CD4-positive, alpha-beta T cell treated with Interleukin-17A for 1 hour (primary cell): ENCODE data around the gene DNAI2.

Experiments used
- DNase-seq: peaks from one replicate; pipeline ENCODE4 v3.0.0-alpha.2; 2020

Gene DNAI2

GRCh38 chr17:74274060-74274708 lies at the start of gene DNAI2:
TSS of gene DNAI2 (plus strand) at chr17:74274234. CDS start at chr17:74281818, 7,584 bp downstream.
- peak; percentile 69 for DNase-seq

GRCh38 chr17:74224959-74225725 lies 48.9 kb upstream of the DNAI2 start:
- DNase-seq, result no peak

- DNase-seq, result no peak
These were observed 47.8 kb upstream of the DNAI2 start for GRCh38 chr17:74226252-74226651.

GRCh38 chr17:74227271-74228080 lies 46.6 kb upstream of the DNAI2 start:
- no peak for DNase-seq

GRCh38 chr17:74228306-74228978 lies 45.6 kb upstream of the DNAI2 start:
- DNase-seq, result no peak

- DNase-seq, result no peak
These were observed 43.1 kb upstream of the DNAI2 start for GRCh38 chr17:74230896-74231295.

DNA sequence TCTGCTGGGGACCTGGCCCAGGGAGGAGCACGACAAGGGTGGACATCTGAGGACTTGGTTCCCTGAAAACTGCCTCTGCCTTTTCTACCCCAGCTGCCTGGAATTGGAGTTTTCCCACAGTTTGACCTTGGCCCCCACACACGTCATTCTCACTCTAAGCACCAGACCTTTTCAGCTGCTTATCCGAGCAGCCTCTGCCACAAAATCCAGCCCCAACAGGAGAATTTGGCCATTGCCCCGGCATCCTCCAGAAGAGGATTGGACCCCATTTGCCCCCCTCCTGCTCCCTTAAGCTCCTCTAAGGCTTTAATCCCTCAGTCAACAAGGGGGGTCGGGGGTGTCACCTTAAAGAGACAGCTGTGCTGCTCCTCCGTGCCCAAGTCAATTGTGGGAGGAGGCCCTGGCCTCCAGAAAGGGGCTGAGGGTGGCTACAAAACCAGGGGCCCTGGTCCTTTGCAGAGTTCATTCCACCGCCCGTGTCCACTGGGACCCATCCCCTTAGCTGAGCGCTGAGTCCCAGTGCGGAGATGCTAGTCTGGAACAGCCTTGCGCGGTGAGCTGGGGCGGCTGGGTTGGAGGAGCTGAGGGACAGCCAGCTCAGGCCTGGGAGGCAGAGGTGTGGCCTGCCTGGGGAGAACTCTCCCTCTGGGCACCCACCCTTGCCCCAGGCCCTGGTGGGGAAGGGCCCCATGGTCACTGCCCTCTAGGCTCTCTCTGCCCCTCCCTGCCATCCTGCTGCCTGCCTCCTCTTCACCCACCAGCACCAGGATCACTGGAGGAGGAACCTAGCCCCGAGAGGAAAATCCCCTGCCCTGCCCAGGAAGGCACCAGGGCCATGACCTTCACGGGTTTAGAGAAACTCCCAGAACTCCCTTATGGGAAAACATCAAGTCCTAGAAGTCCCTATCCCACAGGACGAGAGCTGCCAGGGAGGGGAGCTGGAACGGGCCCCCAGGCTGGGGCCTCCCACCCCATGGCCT lies 41.8 kb upstream of the DNAI2 start:
- no peak for DNase-seq

- no peak for DNase-seq
These were observed 40.1 kb upstream of the DNAI2 start for GRCh38 chr17:74233937-74234336.

- no peak for DNase-seq
These were observed 39.5 kb upstream of the DNAI2 start for GRCh38 chr17:74234486-74234885.

GRCh38 chr17:74235040-74235581 lies 38.9 kb upstream of the DNAI2 start:
- DNase-seq, result no peak

- no peak for DNase-seq
These were observed 38.1 kb upstream of the DNAI2 start for GRCh38 chr17:74235911-74236371.

DNA sequence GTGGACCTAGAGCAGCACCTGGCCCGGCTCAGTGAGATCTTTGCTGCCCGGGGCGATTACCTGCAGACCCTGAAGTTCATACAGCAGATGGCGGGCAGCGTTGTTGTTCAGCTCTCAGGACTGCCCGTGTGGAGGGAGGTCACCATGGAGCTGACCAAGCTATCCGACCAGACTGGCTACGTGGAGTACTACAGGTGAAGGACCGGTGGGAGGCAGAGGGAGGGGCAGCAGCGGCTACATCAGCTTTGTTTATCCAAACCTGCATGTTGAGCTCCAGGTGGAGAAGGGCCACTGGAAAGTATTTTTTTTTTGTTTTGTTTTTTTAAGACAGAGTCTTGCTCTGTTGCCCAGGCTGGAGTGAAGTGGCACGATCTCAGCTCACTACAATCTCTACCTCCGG lies 36.7 kb upstream of the DNAI2 start:
- DNase-seq, result no peak

GRCh38 chr17:74239172-74239571 lies 34.9 kb upstream of the DNAI2 start:
- no peak for DNase-seq

- no peak for DNase-seq
These were observed 33.3 kb upstream of the DNAI2 start for GRCh38 chr17:74240618-74241205.

GRCh38 chr17:74241431-74241830 lies 32.6 kb upstream of the DNAI2 start:
- no peak for DNase-seq

- no peak for DNase-seq
These were observed 32.2 kb upstream of the DNAI2 start for GRCh38 chr17:74241847-74242246.

GRCh38 chr17:74243013-74243755 lies 30.9 kb upstream of the DNAI2 start:
- DNase-seq, result no peak

- DNase-seq, result no peak
These were observed 29.9 kb upstream of the DNAI2 start for GRCh38 chr17:74244128-74244527.

DNA sequence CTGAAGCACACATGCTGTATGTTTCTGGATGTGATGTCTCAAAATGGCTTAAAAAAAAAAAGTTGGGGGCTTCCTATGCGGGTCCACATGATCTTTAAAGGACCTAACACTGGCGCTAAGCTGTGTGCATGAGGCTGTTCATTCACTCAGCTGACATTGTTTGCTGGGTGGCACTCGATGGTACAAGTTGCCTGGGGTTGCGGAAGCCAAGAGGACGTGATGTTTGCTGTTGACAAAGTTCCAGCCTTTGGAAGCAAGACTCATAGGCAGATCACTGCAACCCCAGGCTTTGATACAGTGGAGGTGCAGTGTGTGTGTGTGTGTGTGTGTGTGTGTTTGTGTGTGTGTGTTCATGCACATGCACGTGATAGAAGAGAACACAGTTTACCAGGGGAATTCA lies 29.5 kb upstream of the DNAI2 start:
- DNase-seq, result no peak

DNA sequence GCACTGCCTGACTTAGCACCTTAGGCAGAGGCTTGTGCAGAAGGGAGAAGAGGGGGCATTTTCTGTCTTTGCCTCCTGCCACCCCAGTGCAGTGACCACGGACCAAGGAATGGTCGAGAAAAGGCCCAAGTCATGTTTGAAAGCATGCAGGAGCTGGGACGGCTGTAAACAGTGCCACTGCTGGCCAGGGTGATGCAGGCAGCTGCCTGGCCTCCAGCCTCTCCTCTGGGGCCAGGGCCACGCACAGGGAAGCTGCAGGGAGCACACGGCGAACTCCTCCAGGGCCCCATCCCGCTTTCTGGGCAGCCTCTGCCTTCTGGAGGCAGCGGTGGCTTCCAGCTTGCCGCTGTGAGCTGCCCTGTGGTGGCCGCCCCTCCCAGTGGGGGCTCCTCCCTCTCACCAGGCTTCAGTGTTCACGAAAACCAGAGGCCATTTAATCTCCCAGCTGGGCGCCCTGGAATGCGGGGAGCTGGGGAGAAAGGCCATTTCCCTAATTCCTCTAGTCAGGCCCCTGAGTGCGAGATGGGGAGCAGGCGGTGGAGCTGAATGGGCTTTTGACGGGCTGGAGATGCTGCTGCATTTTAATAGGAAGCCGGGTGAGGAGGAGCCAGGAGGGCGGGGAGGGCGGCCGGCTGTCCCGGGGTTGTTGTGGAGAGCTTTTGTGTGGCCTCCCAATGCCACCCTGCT lies 28.7 kb upstream of the DNAI2 start:
- no peak for DNase-seq
